ENCODE results near the gene PASK.
"Not testable (repeated sequence)": the region's sequence is repeated elsewhere in the genome, so short reads cannot be mapped to it uniquely, and the experiment has no call there.

Gene PASK

GRCh38 chr2:241148891-241149674, at the start of gene PASK:
Gene PASK, minus strand, starts transcription at chr2:241149472. Its CDS starts 6,440 bp downstream, at chr2:241143032.
- peak; percentile 98 for DNase-seq (ENCODE audit: low read depth, low spot score)

GRCh38 chr2:241198381-241199279, 49.4 kb upstream of the PASK start:
- DNase-seq (ENCODE audit: low read depth, low spot score), result no peak

- no peak for DNase-seq (ENCODE audit: low read depth, low spot score)
Observed at GRCh38 chr2:241197947-241198346, 48.7 kb upstream of the PASK start.

GRCh38 chr2:241197246-241197645, 48.0 kb upstream of the PASK start:
- DNase-seq (ENCODE audit: low read depth, low spot score), result not testable (repeated sequence)

DNA sequence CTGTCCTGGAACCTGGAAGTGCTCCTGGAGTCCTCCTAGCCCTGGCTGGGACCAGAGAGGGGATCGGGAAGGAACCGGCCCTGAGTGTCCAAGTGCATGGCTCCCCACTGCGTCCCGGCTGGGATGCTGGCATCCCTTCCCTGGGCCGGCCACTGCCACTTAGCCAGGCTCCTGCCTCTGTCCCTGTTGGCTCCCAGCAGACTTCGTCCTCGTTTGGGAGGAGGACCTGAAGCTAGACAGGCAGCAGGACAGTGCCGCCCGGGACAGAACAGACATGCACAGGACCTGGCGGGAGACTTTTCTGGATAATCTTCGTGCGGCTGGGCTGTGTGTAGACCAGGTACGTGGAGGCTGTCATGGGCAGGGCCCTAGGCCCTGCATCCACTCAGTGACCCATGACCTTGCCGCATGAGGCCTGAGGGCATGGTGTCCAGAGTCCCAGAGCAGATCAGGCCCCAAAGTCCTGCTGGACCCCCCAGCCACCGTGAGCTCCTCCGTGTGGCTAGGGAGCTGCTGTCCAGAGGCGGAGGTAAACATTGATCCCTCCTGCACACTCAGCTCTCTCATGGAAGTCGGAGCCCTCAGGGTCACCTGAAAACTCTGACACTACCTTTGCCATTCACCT, 46.3 kb upstream of the PASK start:
- no peak for DNase-seq (ENCODE audit: low read depth, low spot score)

- no peak for DNase-seq (ENCODE audit: low read depth, low spot score)
Observed at GRCh38 chr2:241194811-241195210, 45.5 kb upstream of the PASK start.

DNA sequence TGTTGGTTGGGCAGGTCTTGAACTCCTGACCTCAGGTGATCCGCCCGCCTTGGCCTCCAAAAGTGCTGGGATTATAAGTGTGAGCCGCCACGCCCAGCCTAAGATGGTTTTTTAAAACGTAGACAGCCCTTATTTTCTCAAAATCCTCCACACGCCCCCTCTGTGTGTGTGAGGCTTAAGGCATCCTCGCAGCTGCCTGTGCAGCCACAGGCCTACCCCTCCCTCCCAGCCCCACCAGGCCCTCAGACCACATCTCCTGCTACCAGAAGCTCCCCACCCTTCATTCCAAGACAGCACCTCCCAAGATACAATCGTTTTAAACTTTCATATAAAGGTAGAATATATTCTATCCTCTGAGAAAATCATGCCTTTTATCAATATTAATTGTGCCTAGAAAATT, 44.0 kb upstream of the PASK start:
- no peak for DNase-seq (ENCODE audit: low read depth, low spot score)

DNA sequence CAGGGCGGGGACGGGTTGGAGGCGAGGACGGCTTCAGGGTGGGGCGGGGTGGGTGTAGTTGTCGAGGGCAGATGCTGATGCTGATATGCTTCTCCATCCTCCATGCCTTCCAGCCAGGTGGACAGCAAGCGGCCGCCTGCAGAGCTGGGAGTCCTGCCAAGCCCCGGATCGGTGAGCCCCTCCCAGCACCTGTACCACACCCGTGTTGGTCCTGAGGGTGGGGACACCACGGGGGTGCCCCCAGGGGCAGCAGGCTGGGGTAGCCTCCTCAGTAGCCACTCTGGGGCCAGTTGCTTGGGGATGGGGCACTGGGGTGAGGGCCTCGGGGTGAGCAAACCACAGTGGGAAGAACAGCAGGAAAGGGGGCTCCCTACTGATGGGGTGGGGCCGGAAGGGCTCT, 41.8 kb upstream of the PASK start:
- no peak for DNase-seq (ENCODE audit: low read depth, low spot score)

- DNase-seq (ENCODE audit: low read depth, low spot score), result no peak
Observed at GRCh38 chr2:241190291-241190981, 41.2 kb upstream of the PASK start.

DNA sequence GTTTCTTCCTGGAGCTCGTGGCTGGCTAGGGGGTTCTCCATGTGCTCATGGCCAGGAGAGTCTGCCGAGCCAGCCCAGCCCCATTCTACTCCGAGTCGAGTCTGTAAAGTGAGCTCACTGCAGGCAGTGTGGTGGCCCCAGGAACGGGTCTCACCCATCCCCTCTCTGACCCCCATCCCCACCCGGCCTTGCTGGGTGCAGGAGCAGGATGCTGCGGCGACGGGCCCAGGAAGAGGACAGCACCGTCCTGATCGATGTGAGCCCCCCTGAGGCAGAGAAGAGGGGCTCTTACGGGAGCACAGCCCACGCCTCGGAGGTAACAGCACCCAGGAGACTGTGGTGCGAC, 40.6 kb upstream of the PASK start:
- no peak for DNase-seq (ENCODE audit: low read depth, low spot score)

DNA sequence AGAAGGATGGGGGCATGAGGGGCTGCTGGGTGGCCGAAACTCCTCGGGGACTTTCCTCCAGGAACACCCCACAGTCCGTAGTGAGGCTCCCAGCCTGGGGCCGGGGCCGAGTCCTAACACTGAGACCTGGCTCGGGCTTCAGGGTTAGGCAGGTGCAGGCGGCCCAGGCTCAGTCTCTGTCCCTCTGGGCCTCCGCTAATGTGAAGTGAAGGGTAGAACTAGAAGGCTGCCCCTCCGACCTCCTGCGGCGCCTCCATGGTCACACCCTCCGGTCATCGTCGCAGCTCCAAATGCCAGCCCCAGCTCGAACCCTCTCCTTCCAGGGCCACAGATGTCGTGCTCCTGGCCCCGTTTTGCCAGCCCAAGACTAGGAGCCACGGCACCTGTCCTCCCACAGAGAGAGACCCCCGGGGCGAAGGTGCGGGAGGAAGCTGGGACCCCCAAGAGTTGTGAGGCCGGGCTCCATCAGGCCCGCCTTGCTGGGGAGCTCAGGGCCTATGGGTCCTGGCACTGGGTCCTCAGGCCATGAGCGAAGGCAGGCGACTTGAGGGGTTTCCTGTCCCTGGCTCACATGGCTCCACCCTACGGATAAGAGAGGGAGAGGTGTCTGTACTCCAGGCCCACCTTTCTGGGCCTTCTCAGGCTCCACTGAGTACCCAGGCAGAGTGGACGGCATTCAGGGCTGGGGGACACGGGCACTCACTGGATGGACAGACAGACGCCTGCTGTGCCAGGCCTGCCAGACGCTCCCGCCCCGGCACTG, 40.0 kb upstream of the PASK start:
- DNase-seq (ENCODE audit: low read depth, low spot score), result no peak

- DNase-seq (ENCODE audit: low read depth, low spot score), result no peak
Observed at GRCh38 chr2:241188361-241189092, 39.3 kb upstream of the PASK start, which contains the start of gene ANO7. Gene ANO7, plus strand, starts transcription at chr2:241188677. Its CDS starts 1,387 bp downstream, at chr2:241190064.

DNA sequence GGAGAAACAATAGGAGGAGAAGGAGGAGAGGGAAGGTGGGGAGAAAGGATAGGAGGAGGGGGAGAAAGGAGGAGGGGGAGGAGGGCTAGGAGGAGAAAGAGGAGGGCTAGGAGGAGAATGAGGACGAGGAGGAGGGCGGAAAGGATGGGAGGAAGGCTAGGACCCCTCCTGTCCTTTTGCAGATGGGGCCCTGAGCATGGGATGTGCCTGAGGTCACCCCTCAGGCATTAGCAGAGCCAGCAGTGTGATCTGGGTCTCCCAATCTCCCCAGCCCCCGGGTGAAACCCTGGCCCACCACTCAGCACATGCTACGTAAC, 38.6 kb upstream of the PASK start:
- no peak for DNase-seq (ENCODE audit: low read depth, low spot score)

- no peak for DNase-seq (ENCODE audit: low read depth, low spot score)
Observed at GRCh38 chr2:241187101-241187917, 38.0 kb upstream of the PASK start.

GRCh38 chr2:241185961-241186360, 36.7 kb upstream of the PASK start:
- no peak for DNase-seq (ENCODE audit: low read depth, low spot score)

GRCh38 chr2:241184901-241185300, 35.6 kb upstream of the PASK start:
- DNase-seq (ENCODE audit: low read depth, low spot score), result no peak

GRCh38 chr2:241183221-241183620, 33.9 kb upstream of the PASK start:
- DNase-seq (ENCODE audit: low read depth, low spot score), result no peak

DNA sequence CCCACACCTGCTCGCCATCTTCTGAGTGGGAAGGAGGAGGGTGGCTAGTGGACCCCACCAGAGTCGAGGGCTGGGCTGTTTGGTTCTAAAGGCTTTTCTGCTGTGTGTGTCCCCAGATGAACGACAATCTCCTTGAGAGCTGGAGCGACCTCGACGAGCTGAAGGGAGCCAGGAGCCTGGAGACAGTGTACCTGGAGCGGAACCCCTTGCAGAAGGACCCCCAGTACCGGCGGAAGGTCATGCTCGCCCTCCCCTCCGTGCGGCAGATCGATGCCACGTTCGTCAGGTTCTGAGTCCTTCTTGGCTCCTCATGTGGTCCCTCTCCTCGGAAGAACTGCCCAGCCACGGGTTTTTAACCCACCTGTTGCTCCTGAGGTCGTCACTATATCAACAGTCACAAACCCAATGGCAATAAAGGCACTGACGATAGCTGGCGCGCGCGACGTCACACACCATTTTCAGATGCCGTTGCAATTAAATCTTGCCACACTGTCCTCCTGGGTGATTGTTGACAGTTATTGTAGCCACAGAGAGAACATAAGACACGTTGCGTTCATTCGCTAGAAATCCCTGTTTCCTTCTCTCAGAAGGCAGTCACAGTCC, 33.4 kb upstream of the PASK start:
- DNase-seq (ENCODE audit: low read depth, low spot score), result no peak

- DNase-seq (ENCODE audit: low read depth, low spot score), result no peak
Observed at GRCh38 chr2:241182126-241182525, 32.9 kb upstream of the PASK start.
